Kidney tubule cell (primary cell): ENCODE data around the gene AMPD1.

ENCODE experiments used
- DNase-seq: peaks from one replicate; pipeline ENCODE4 v3.0.0-alpha.2; 2018; ENCODE audit warnings: low spot score

Gene AMPD1

GRCh38 chr1:114700036-114700600 lies 4.8 kb upstream of the AMPD1 start:
- DNase-seq, result no peak

GRCh38 chr1:114696810-114697209 lies 1.5 kb upstream of the AMPD1 start:
- DNase-seq, result no peak

- no peak for DNase-seq
Measured at GRCh38 chr1:114694540-114695310, 621 bp downstream of the AMPD1 start.

GRCh38 chr1:114692947-114693346 lies 2.4 kb downstream of the AMPD1 start:
- no peak for DNase-seq

- no peak for DNase-seq
Measured at GRCh38 chr1:114691061-114691460, 4.3 kb downstream of the AMPD1 start.

GRCh38 chr1:114690148-114690547 lies 5.2 kb downstream of the AMPD1 start:
- DNase-seq, result no peak

- DNase-seq, result no peak
Measured at GRCh38 chr1:114688526-114688925, 6.8 kb downstream of the AMPD1 start.

GRCh38 chr1:114685851-114686250 lies 9.5 kb downstream of the AMPD1 start:
- DNase-seq, result no peak

- no peak for DNase-seq
Measured at GRCh38 chr1:114677691-114678090, 17.7 kb downstream of the AMPD1 start.

- DNase-seq, result no peak
Measured at GRCh38 chr1:114676115-114676514, 19.2 kb downstream of the AMPD1 start.

GRCh38 chr1:114671939-114672275 lies 23.4 kb downstream of the AMPD1 start:
- no peak for DNase-seq

- DNase-seq, result peak; percentile 10
Measured at GRCh38 chr1:114671011-114671938, 24.1 kb downstream of the AMPD1 start.

GRCh38 chr1:114670083-114671010 lies 25.0 kb downstream of the AMPD1 start:
- peak; percentile 92 for DNase-seq

- DNase-seq, result no peak
Measured at GRCh38 chr1:114669562-114670082, 25.7 kb downstream of the AMPD1 start, which contains the start of gene DENND2C. Gene DENND2C (minus strand): TSS chr1:114670049. CDS start chr1:114625984, 44,065 bp downstream.

GRCh38 chr1:114668784-114669561 lies 26.4 kb downstream of the AMPD1 start:
- DNase-seq, result peak; percentile 35

GRCh38 chr1:114668373-114668772 lies 27.0 kb downstream of the AMPD1 start:
- DNase-seq, result no peak

GRCh38 chr1:114666954-114667353 lies 28.4 kb downstream of the AMPD1 start:
- no peak for DNase-seq

- DNase-seq, result no peak
Measured at GRCh38 chr1:114660238-114660637, 35.1 kb downstream of the AMPD1 start.

- DNase-seq, result no peak
Measured at GRCh38 chr1:114651893-114652292, 43.5 kb downstream of the AMPD1 start.

- no peak for DNase-seq
Measured at GRCh38 chr1:114648503-114648902, 46.8 kb downstream of the AMPD1 start.

- DNase-seq, result no peak
Measured at GRCh38 chr1:114641377-114641776, 54.0 kb downstream of the AMPD1 start.
